HG03066 (cell line): ENCODE data around the gene SLC4A7.
A peak's percentile ranks its signal among the peaks of the same experiment; 100 is the strongest.
"Not testable (repeated sequence)": the region's sequence is repeated elsewhere in the genome, so short reads cannot be mapped to it uniquely, and the experiment has no call there.

ENCODE experiments used
- ATAC-seq: cut with Tn5 transposase; IDR thresholded peaks from one replicate; pipeline ENCODE4 v1.9.1; 2021; ENCODE audit warnings: low read depth; ENCODE audit not compliant: unreplicated experiment

The SLC4A7 gene

DNA sequence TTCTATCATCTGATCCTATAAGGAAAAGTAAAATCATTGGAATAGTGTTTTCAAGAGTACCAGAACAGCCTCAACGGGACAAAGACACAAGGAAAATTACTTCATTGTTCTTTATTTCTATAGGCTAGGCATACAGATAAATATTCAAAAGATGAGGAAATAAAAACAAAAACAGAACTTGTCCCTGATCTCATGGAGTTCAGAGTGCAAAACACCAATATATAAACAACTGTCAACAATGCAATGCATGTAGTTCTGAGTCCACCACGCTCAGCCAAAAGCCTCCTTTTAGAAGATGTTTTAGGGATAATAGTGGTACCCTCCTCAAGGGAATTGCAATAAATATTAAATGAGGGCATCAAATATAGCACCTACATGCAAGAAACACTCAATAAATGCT lies 4.6 kb upstream of the SLC4A7 start:
- no peak for ATAC-seq

DNA sequence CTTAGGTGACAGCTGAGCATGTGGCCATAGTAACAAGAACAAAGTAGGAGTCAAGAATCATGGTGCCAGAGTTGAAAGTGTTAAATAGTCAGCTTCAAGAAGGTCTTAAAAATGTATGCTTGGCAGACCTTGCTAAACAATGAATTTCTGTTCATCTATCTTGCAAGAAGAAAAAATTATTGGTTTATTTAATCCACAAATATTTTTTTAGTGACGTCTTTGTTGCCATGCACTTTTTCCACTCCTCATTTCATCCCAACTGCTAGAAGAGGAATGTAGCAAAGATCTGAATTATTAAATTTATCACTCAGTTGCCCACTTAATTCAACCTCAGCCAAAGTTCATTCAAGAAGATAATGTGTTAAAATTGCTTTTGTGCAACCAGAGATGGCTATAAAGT lies 3.2 kb upstream of the SLC4A7 start:
- ATAC-seq = no peak

DNA sequence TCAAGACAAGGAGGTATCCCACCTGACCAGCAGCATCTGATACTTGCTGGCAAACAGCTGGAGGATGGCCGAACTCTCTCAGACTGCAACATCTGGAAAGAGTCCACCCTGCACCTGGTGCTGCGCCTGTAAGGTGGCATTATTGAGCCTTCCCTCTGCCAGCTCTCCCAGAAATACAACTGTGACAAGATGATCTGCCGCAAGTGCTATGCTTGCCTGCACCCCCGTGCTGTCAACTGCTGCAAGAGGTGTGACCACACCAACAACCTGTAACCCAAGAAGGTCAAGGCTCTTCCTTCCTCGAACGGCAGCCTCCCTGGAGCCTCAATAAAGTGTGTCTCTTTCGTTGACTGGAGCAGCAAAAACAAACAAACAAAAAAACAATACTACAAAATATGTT lies 2.2 kb upstream of the SLC4A7 start:
- no peak for ATAC-seq

DNA sequence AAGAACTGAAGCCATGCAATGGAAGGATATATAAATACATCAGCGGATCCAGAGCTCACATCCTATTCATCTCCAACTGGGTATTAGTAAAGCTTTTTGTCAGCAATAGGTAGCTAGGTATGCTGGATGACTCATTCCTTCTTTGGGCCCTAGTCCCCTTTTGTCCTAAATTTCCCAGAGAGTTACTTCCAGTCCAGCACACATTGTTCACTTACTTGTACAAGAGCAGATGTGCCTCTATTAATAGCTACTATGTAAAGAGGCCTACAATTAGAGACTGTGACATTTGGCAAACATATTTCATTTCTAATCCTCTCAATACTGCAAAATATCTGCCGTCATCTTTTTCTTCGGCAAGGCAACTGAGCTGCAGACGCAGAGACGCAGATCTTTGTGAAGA lies 1.7 kb upstream of the SLC4A7 start:
- no peak for ATAC-seq

DNA sequence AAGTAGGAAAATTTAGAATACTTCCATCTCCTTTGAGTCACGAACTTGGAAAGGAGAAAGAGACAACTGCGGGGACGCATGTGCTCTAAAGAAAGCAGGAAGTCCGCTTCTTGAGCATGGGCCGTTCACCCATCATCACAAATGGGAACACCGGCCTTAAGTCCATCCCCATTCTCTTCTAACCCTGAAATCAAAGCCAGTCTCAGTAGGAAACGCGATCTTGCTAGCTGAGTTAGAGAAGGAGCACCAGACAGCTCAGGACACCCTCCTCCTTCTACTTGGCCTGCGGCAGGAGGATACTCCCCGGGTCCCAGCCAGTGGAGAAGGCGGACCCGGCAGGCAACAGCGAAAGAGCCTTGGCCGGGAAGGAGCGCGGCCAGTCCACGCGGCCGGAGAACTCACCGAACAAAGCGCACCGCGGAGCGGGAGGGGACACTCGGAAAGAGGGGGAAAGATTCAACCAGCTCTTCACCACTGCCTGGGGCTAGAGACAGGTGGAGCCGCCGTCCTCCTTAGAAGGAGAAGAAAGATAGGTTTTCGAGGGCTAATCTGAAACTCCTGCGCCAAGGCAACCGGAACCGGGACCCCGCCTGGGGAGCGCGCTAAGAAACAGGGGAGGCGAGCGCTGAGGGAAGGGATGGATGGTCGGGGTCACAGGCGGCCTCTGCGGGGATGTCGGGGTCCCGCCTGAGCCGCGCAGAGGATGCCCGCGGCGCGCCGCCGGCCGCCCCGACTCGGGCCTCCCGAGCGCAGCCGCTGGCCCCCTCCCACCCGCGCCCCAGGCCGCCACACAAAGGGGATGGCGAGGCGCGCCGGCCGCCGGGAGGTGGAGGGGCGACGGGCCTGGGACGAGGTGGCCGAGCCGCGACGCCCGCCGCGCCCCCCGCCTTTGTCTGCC lies 818 bp downstream of the SLC4A7 start:
- peak; percentile 26 for ATAC-seq

DNA sequence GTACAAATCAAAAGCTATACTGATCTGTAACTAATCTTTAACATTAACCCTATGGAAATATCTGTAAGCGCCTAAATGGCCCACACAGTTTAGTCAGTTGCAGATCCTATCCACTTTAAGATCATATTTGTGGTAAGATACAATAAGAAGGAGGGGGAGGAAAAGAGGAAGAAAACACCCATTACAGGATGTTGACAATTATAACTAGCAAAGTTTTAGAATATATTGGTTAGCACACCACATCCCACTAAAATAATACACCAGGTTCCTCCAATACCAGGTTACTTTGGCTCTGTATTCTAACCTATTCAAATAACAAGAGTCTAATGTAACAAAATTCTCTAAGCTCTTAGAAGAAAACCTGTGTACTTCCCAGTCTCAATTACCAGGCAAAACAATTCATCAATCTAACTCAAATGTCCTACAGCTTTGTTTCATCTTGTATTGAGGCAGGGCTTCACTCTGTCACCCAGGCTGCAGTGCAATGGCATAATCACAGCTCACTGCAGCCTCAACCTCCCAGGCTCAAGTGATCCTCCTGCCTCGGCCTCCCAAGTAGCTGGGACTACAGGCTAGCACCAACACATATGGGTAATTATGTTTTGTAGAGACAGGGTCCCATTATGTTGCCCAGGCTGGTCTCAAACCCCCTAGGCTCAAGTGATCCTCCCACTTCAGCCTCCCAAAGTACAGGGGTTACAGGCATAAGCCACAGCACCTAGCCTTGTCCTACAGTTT lies 4.2 kb downstream of the SLC4A7 start:
- no peak for ATAC-seq

DNA sequence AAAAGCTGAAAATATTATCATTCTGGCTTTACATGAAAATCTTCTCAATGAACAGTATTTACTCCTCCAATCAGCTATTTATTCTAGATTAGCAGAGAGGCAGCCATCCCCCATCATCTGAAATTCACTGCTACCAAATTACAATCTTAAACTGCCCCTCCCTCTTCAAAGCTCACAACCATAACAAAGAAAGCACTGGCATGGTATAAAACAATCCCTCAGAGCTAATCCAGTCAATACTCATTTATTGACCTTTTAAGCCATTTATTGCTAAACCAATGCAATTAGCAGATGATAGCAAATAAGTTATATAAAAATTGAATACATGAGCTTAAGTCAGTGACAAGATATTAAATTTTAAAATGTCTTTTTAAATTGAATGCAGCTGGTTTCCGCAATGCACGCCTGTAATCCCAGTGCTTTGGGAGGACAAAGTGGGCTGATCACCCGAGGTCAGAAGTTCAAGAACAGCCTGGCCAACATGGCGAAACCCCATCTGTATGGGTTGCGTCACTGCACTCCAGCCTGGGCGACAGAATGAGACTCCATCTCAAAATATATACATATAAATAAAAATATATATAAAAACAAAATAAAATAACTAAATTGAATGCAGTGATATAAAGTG lies 12.1 kb downstream of the SLC4A7 start:
- ATAC-seq = no peak

DNA sequence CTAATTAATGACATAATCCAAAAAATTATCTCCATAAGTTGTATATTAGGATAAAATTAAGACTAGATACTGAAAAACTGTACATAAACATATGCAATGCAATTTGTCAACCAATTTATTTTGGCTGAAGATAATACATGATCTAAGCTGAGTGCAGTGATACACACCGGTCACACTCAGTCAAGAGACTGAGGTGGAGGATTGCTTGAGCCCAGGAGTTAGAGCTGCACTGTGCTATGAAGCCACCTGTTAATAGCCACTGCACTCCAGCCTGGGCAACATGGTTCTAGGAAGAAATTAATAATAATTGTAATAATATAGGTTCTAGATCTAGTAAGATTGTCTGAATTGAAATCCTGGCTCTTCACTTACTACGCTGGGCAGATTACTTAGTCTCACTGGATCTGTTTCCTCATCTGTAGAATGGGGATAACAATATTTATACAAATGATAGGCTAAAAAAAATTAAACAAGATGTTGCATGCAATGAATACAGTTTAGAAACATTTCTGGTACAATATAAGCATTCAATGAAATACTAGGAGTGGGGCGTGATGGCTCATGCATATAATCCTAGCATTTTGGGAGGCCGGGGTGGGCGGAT lies 15.8 kb downstream of the SLC4A7 start:
- no peak for ATAC-seq

DNA sequence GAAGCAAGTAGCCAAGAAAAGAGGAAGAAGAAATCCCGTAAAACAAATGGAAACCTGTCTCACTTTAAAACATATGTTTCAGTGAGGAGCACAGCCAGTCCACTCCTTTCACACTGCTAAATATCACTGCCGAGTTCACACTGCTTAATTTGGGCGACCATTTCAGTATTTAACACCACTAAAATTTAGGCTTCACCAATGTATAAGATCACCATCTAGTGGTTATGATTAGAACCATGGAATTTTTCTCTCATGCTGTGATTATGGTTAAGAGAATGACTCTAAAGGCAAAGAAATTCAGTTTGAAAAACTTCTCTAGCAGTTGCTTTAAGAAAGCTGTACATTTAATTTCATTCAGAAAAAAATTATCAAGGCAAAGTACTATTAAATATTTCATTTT lies 16.6 kb downstream of the SLC4A7 start:
- peak; percentile 89 for ATAC-seq

DNA sequence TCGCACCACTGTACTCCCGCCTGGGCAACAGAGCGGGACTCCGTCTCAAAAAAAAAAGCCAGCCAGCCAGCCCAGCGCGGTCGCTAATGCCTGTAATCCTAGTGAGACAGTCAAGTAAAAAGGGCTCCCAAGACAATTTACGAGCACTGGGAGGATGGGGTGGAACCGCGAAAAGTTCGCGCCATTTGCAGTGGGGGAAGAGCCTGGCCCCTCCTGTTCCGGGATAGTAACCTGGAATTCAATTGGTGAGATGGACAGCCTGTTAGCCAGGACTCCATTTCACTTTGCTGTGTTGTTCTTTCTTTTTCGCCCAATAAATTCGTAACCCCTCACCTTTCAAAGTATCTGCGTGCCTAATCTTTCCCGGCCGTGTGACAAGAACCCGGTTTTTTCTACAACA lies 19.5 kb downstream of the SLC4A7 start:
- no peak for ATAC-seq

DNA sequence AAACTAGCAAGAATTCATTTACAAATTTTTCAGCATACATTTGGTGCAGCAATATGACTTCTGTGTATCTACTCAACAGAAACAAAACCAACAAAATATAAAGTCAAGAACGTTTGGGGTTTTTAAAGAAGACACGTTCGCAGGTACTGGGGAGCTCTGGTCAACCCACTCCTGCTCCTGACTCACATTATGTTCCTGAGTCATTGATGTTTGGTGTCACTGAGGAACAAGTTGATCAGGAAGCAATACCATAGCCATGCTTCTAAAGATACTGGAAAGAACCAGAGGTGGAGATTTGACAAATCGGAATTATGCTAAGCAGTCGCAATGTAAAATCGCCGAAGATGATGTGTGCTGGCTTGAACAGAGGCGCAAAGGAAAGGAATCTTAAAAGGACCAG lies 22.0 kb downstream of the SLC4A7 start:
- ATAC-seq = no peak

DNA sequence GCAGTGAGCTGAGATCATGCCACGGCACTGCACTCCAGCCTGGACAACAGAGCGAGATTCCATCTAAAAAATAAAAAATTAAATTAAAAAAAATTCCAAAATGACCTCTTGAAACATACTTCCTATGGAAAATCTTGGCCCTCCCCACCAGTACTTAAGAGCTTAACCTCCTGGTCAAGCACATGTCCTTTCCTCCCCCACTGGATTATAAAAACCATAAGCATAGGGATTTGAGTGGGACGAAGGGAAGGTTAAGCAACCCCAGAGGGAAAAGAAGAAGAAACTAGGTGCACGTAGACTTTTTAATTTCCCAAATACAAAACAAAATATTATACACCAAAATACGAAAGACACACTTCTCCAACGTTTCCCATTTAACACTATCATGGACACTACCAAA lies 25.3 kb downstream of the SLC4A7 start:
- ATAC-seq = no peak

DNA sequence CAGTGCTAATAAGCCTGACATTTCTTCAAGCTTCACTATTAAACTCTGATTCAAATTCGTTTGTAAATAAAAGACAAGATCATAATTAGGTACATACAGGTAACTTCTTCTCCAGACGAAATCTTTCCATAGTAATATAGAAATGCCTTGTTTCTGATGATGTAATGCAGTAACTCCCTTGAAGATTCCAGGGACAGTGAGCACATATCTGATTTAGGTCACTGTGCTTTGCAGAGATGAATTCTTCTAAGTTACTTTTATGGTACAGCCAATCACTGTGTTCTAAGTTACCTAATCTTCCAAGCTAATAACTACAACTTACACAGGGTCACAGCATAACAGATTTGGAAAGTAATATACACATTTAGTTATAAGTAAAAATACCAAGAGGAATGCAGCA lies 27.6 kb downstream of the SLC4A7 start:
- ATAC-seq = no peak

DNA sequence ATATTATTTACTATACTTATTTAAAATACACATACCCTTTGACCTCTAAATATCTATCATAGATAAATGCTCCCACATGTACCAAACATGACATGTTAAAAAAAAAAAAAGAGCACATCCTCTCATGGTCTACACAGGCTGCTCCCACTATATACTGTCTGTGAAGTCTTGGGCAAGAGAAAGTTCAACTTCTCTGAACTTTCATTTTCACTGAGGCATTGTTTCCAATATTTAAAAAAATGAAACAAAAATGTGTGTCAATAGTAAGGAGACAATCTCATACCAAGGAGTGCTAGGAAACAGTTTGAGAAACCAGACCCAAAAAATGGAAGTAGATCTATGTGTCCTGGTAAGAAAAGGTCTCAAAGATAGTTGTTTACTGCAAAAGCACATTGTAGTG lies 29.3 kb downstream of the SLC4A7 start:
- peak; percentile 71 for ATAC-seq

DNA sequence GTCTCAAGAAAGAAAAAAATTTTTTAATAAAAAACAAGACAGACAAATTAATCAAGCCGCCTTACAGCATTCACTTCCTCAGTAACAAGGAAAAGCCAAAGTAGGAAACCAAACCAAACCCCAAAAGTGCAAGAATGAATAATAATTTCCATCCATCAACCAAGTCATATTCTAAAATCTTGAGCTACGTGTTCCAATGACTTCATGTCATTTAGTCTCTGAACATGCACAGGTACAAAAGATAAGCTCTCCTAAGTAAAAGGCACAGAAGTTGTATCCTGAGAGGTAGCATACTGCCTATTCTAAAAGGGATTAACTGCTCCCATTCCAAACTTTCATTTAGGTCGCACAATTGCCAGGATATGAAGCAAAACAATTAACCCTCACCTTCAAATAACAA lies 29.7 kb downstream of the SLC4A7 start:
- no peak for ATAC-seq

DNA sequence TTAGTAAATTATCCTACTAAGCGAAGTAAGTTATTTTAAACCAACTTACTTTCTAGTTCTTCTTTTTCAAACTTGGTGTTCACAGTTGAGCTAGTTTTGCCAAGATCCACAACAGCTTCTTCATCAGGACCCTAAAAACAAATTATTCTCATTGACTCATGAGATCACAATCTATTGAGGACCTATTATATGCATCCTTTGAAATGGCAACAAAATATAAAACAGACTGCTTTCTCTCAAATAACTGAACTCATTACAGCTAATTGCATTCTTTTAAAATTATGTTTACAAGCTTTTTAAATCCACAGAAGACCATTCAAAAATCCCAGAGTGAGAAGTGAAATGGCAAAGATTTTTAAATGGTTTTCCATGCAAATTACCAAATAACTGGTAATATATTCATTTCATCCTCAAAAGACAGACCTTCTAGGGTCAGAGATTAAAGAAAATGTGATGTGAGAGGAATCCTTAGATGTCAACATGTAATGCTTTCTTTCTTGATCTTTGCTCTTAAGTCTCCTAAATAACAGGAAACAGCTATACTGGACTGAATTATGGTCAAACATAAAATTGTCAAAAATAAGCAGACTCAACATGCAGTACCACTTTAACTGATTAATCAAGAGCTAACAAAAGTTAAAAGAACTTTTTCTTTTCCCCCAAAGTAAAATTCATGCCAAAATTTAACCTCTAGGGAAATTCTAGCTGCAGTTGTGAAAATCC lies 31.7 kb downstream of the SLC4A7 start:
- ATAC-seq = no peak

DNA sequence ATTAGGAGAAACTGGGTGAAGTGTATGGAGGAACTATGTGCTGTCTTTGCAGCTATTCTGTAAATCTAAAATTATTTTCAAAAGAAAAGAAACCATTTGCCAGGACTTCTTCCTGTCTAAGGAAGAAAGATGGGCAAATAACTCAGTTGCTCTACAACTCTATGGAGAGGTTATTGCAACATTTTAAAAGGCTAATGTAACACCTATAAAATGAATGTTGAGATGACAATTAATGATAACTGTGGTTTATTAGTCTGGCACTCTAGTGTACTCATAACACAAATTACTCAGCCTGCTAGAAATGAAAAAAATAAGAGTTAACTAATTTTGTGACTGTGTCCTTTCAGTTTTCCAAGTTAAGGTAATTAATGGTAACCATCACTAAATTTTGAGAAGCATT lies 32.3 kb downstream of the SLC4A7 start:
- no peak for ATAC-seq

DNA sequence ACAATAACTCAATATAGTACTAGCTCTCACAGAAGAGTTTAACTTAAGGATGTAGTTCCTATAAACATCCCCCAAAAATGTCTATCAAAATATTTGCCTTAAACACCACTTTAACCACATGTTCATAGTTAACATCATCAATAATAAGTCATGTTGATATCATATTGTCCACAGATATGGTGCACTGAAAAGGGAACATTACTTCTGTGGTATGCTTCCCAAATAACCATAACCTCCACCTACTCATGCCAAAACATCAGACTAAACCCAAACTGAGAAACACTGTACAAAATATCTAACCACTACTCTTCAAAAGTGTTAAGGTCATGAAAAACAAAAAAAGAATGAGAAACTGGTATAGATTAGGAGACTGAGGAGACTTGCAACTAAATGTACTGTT lies 32.9 kb downstream of the SLC4A7 start:
- ATAC-seq = no peak

DNA sequence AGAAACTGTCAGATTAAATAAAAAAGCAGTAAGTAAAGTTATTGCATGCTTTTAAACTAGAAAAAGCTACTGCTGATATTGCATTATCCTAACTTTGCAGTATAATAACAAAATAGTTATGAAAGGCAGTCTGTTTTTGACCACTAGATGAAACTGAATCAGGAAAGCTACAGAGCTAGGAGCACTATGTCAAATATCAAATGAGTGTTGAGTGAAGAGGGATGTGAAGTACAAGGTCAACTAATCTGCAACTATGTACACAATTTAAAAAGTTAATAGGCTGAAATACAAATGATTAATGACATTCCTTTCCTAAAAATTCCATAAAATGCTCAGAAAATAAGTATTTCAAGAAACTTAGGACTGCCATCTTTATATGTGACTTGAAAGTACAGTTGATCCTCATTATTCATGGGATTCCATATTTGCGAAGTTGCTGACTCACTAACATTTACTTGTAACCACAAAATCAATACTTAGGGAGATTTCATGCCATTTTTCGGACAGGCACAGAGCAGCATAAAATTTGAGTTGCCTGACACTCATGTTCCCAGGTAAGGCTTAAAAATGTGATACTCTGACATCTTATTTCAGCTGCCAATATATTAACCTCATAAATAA lies 34.5 kb downstream of the SLC4A7 start:
- ATAC-seq = no peak

DNA sequence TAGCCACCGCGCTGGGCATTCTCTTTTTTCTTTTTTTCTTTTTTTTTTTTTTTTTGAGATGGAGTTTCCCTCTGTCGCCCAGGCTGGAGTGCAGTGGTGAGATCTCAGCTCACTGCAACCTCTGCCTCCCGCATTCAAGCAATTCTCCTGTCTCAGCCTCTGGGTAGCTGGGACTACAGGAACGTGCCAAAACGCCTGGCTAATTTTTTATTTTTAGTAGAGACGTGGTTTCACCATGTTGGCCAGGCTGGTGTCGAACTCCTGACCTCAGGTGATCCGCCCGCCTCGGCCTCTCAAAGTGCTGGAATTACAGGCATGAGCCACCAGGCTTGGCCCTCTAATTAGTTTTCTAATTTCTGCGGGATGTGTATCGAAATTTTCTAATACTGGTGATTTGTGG lies 41.2 kb downstream of the SLC4A7 start:
- ATAC-seq = not testable (repeated sequence)
